ENCODE results near the gene ZSCAN10.
"Not testable (repeated sequence)": the region's sequence is repeated elsewhere in the genome, so short reads cannot be mapped to it uniquely, and the experiment has no call there.

Gene ZSCAN10

DNA sequence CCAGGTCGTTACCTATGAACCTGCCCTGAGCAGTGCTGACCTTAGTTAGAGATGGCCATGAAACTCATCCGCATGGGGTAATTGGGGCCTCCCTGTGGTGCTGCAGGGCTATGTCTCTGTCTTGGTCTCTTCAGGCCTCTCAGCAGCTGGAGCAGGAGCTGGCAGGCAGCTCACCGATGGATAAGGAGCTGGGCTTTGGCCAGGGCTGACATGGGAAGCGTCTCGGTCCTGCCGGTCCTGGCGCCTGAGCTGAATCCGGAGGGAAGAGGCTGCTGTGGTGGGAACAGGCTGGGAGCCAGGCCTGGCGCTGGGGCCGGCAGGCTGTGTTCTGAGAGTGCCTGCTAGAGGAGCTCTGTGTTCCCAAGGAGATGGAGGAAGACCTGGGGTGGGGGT lies 23.6 kb downstream of the ZSCAN10 start:
- H3K27me3 ChIP-seq (ENCODE audit: control insufficient read depth in 1 of 2, insufficient read depth in 2 of 2, low read length in 2 of 2): no peaks in the 10 kb centered on the region
- no peak overlapping the region for H3K9ac ChIP-seq (ENCODE audit: low read length)
- H3K4me3 ChIP-seq (ENCODE audit: low read depth in 1 of 2, low read length in 2 of 2): no peak overlapping the region
- no peak overlapping the region for H3K27ac ChIP-seq (ENCODE audit: low read depth, low read length)
- H3K36me3 ChIP-seq (ENCODE audit: insufficient read depth, low read length): no peaks in the 10 kb centered on the region
- no peaks in the 10 kb centered on the region for H3K4me1 ChIP-seq (ENCODE audit: insufficient read depth, low read length)
- no peaks in the 10 kb centered on the region for H3K9me3 ChIP-seq (ENCODE audit: low read length)

DNA sequence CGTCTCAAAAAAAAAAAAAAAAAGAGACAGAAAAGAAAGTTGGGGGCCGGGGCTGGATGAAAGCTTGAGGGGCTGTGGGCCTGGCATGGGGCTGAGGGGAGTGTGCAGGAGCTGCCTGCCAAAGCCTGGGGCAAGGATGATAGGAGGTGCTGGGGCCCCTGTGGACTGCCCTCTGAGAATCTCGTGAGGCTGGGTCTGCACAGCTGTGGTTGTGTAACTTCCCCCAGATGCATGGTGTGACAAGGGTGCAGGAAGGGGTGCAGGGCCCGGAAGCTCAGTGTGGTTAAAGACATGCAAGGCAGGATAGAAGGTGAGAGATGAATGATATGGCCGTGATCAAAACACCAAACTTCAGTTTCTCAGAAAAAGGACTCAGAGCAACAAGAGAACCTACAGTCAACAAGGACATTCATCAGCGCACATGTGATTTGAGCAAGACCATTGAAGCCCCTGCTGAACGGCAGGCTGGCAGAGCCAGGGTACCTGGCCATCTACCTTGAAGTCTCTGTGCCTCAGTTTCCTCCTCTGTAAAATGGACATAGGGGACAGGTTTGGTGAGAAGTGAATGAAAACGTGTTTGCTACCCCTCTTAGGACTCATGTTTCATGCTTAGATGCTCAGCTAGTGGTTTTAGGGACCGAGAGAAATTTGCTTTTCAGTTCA lies 24.1 kb downstream of the ZSCAN10 start:
- Histone ChIP-seq H3K4me1 (ENCODE audit: insufficient read depth, low read length) (no peaks in the 10 kb centered on the region), H3K9ac (ENCODE audit: low read length) (no peak overlapping the region), H3K27ac (ENCODE audit: low read depth, low read length) (no peak overlapping the region), H3K36me3 (ENCODE audit: insufficient read depth, low read length) (no peaks in the 10 kb centered on the region), H3K4me3 (ENCODE audit: low read depth in 1 of 2, low read length in 2 of 2) (no peak overlapping the region), H3K27me3 (ENCODE audit: control insufficient read depth in 1 of 2, insufficient read depth in 2 of 2, low read length in 2 of 2) (no peaks in the 10 kb centered on the region), H3K9me3 (ENCODE audit: low read length) (no peaks in the 10 kb centered on the region)

DNA sequence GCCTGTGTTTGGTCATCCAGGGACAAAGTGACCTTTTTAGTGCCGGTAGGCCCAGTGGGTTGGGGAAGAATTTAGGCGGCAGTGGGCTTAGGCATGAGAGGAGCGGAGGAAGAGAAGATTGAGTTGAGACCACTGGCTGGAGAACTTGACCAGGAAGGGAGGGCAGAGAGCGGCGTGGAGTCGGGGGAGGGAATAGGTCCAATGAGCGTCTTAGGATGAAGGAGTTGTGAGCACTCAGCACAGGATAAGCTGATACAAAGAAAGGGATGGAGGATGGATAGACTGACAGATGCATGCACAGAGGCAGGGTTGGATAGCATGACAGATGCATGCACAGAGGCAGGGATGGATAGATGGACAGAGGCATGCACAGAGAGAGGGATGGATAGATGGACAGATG lies 25.6 kb downstream of the ZSCAN10 start:
- Histone ChIP-seq H3K4me1 (ENCODE audit: insufficient read depth, low read length) (no peaks in the 10 kb centered on the region), H3K27ac (ENCODE audit: low read depth, low read length) (no peak overlapping the region), H3K36me3 (ENCODE audit: insufficient read depth, low read length) (no peaks in the 10 kb centered on the region), H3K27me3 (ENCODE audit: control insufficient read depth in 1 of 2, insufficient read depth in 2 of 2, low read length in 2 of 2) (no peaks in the 10 kb centered on the region), H3K9me3 (ENCODE audit: low read length) (no peaks in the 10 kb centered on the region), H3K9ac (ENCODE audit: low read length) (no peak overlapping the region), H3K4me3 (ENCODE audit: low read depth in 1 of 2, low read length in 2 of 2) (no peak overlapping the region)

DNA sequence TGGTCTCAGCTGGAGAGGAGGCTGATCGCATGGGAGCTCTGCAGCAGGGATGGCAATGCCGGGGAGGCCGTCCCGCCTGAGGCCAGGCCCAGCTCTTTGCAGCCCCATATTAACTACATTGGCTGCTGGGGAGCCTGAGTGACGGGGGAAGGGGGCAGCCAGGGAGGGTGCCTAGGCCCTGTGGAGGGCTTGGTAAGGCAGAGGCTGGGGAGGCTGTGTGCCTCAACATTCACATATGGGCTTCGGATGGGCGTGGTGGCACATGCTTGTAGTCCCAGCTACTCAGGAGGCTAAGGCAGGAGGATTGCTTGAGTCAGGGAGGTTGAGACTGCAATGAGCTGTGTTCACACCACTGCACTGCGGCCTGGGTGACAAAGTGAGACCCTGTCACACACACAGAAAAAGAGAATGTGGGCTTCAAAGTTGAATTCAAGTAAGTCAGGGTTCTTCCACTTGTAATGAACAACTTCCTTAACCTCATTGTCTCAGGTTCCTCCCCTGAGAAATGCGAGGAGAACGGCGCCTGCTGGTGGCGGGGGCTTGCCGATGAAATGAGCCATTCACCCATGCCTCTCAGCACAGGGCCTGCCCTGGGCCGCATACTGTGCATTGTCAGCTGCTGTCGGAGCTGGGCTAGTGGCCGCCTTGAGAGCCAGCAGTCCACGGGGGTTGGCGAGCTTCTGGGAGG lies 26.4 kb downstream of the ZSCAN10 start:
- H3K9ac ChIP-seq (ENCODE audit: low read length); H3K27me3 ChIP-seq (ENCODE audit: control insufficient read depth in 1 of 2, insufficient read depth in 2 of 2, low read length in 2 of 2); H3K27ac ChIP-seq (ENCODE audit: low read depth, low read length); H3K4me3 ChIP-seq (ENCODE audit: low read depth in 1 of 2, low read length in 2 of 2); H3K9me3 ChIP-seq (ENCODE audit: low read length); H3K36me3 ChIP-seq (ENCODE audit: insufficient read depth, low read length); H3K4me1 ChIP-seq (ENCODE audit: insufficient read depth, low read length): not testable (repeated sequence)

DNA sequence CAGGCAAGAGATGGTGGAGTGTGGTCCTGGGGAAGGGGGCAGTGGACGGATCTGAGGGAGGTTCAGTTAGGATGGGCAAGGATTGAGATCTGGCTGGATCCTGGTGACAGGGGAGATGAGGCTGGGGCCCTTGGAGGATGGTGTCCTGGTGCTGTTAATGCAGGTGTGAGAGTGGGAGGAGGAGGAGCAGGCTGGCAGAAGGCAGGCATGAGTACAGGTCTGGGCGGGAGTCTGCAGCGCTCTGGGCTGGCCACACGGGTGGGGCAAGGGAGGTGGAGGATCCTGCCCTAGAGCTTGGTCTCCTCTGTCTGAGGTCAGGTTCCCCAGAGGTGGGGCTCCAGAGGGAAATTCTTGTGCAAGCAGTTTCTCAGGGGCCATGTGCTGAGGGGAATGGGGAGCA lies 26.9 kb downstream of the ZSCAN10 start:
- not testable (repeated sequence) for H3K27ac ChIP-seq (ENCODE audit: low read depth, low read length); H3K36me3 ChIP-seq (ENCODE audit: insufficient read depth, low read length); H3K9me3 ChIP-seq (ENCODE audit: low read length); H3K4me3 ChIP-seq (ENCODE audit: low read depth in 1 of 2, low read length in 2 of 2); H3K9ac ChIP-seq (ENCODE audit: low read length); H3K4me1 ChIP-seq (ENCODE audit: insufficient read depth, low read length); H3K27me3 ChIP-seq (ENCODE audit: control insufficient read depth in 1 of 2, insufficient read depth in 2 of 2, low read length in 2 of 2)

DNA sequence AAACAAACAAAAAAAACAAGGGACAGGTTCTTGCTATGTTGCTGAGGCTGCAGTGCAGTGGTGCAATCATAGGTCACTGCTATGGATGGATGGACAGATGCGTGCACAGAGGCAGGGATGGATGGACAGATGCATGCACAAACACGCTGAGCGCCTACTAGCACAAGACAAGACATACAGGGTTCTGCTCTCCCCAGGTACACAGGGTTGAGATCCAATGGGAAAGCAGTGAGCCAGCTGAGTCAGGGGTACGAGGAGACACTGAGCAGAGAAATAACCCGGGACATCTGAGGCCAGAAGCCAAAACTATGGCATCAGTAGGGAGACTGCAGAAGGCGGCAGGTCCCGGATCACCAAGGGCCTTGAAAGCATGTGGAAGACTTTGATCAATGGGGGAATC lies 27.4 kb downstream of the ZSCAN10 start:
- H3K9me3 ChIP-seq (ENCODE audit: low read length): no peaks in the 10 kb centered on the region
- H3K27ac ChIP-seq (ENCODE audit: low read depth, low read length): no peak overlapping the region
- no peaks in the 10 kb centered on the region for H3K27me3 ChIP-seq (ENCODE audit: control insufficient read depth in 1 of 2, insufficient read depth in 2 of 2, low read length in 2 of 2)
- no peaks in the 10 kb centered on the region for H3K36me3 ChIP-seq (ENCODE audit: insufficient read depth, low read length)
- H3K9ac ChIP-seq (ENCODE audit: low read length): no peak overlapping the region
- H3K4me1 ChIP-seq (ENCODE audit: insufficient read depth, low read length): no peaks in the 10 kb centered on the region
- no peak overlapping the region for H3K4me3 ChIP-seq (ENCODE audit: low read depth in 1 of 2, low read length in 2 of 2)

DNA sequence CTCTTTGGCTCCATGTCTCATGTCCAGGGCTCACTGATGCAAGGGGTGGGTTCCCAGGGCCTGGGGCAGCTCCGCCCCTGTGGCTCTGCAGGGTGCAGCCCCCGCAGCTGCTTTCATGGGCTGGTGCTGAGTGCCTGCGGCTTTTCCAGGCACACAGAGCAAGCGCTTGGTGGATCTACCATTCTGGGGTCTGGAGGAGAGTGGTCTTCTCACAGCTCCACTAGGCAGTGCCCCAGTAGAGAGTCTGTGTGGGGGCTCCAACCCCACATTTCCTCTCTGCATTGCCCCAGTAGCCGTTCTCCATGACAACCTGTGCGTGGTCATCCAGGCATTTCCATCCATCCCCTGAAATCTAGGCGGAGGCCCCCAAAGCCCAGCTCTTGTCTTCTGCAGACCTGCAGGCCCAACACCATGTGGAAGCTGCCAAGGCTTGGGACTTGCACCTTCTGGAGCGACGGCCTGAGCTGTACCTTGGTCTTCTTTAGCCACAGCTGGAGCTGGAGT lies 28.4 kb downstream of the ZSCAN10 start:
- Histone ChIP-seq H3K27ac (ENCODE audit: low read depth, low read length) (no peak overlapping the region), H3K9me3 (ENCODE audit: low read length) (no peaks in the 10 kb centered on the region), H3K4me3 (ENCODE audit: low read depth in 1 of 2, low read length in 2 of 2) (no peak overlapping the region), H3K27me3 (ENCODE audit: control insufficient read depth in 1 of 2, insufficient read depth in 2 of 2, low read length in 2 of 2) (no peaks in the 10 kb centered on the region), H3K4me1 (ENCODE audit: insufficient read depth, low read length) (no peaks in the 10 kb centered on the region), H3K36me3 (ENCODE audit: insufficient read depth, low read length) (no peaks in the 10 kb centered on the region), H3K9ac (ENCODE audit: low read length) (no peak overlapping the region)

DNA sequence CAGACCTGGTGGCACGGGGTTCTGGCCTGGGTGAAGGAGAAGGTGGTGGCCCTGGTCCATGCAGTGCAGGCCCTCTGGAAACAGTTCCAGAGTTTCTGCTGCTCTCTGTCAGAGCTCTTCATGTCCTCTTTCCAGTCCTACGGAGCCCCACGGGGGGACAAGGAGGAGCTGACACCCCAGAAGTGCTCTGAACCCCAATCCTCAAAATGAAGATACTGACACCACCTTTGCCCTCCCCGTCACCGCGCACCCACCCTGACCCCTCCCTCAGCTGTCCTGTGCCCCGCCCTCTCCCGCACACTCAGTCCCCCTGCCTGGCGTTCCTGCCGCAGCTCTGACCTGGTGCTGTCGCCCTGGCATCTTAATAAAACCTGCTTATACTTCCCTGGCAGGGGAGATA lies 29.9 kb downstream of the ZSCAN10 start:
- not testable (repeated sequence) for H3K4me1 ChIP-seq (ENCODE audit: insufficient read depth, low read length); H3K27me3 ChIP-seq (ENCODE audit: control insufficient read depth in 1 of 2, insufficient read depth in 2 of 2, low read length in 2 of 2); H3K4me3 ChIP-seq (ENCODE audit: low read depth in 1 of 2, low read length in 2 of 2); H3K27ac ChIP-seq (ENCODE audit: low read depth, low read length); H3K36me3 ChIP-seq (ENCODE audit: insufficient read depth, low read length); H3K9me3 ChIP-seq (ENCODE audit: low read length); H3K9ac ChIP-seq (ENCODE audit: low read length)

DNA sequence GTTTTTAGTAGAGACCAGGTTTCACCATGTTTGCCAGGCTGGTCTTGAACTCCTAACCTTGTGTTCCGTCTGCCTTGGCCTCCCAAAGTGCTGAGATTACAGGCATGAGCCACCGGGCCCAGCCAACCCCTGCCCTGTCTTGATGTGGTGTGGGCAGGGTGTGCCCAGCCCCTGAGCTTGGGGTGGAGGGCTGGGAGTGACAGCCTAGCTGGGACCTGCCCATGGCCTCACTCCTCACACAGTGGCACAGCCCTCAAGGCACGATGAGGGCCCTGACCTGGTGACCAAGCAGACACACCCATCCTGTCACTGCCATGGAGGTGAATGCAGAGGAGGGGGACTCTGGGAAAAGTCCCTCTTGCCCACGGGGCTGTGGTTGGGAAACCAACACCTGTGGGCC lies 30.6 kb downstream of the ZSCAN10 start:
- no peak overlapping the region for H3K27ac ChIP-seq (ENCODE audit: low read depth, low read length)
- peaks cover 6% of the 10 kb centered on the region for H3K4me1 ChIP-seq (ENCODE audit: insufficient read depth, low read length)
- no peak overlapping the region for H3K4me3 ChIP-seq (ENCODE audit: low read depth in 1 of 2, low read length in 2 of 2)
- no peak overlapping the region for H3K9ac ChIP-seq (ENCODE audit: low read length)
- no peaks in the 10 kb centered on the region for H3K36me3 ChIP-seq (ENCODE audit: insufficient read depth, low read length)
- no peaks in the 10 kb centered on the region for H3K9me3 ChIP-seq (ENCODE audit: low read length)
- no peaks in the 10 kb centered on the region for H3K27me3 ChIP-seq (ENCODE audit: control insufficient read depth in 1 of 2, insufficient read depth in 2 of 2, low read length in 2 of 2)

DNA sequence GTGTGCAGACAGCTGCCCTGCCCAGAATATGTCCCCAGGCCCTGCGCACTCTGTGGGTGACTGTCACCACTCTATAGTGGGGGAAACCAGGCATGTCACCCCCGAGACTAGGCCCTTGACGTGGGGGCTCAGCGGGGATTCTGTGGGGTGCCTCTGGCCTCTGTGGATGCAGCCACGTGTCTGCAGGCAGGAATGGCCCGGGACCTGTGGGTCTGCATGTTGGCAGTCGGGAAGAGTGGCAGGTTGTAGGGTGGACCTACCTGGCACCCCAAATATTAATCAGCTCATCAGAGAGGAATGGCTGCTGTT lies 32.7 kb downstream of the ZSCAN10 start:
- Histone ChIP-seq H3K4me3 (ENCODE audit: low read depth in 1 of 2, low read length in 2 of 2) (peak overlapping the region; percentile 27 to 50), H3K9ac (ENCODE audit: low read length) (no peak overlapping the region), H3K27ac (ENCODE audit: low read depth, low read length) (no peak overlapping the region)

DNA sequence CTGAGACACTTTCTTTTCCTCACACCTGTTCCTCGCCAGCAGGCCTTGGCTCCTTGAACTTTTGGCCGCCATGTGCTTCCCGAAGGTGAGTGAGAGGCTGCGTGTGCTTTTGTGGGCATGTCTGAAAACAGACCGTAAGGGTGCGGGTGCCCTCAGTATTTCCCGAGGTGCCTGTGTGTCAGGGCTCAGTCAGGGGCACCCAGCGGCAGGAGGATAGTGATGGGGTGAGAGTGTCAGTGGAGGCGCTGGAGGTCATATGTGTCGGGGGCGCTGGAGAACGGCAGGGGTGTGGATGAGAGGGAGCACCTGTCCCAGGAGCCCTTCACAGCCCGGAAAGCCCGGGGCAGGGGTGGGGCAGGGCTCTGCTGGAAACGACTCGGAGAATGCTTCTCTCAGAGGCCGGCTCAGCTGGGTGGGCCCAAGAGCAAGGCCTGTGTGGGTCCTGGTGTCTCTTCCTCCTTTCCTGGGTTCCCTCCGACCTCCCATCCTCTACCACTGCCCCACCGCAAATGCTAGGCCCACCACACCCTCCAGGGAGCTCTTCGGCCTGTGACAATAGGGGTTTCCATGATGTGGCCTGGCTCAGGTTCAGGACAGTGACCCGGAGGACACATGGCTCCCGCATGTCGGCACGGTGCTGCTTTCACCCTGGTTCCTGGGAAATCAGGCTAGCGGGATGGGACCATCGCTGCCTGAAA lies 33.2 kb downstream of the ZSCAN10 start:
- Histone ChIP-seq H3K4me3 (ENCODE audit: low read depth in 1 of 2, low read length in 2 of 2) (peak overlapping the region; percentile 27 to 50), H3K36me3 (ENCODE audit: insufficient read depth, low read length) (no peaks in the 10 kb centered on the region), H3K27ac (ENCODE audit: low read depth, low read length) (peak overlapping the region; percentile 14), H3K27me3 (ENCODE audit: control insufficient read depth in 1 of 2, insufficient read depth in 2 of 2, low read length in 2 of 2) (no peaks in the 10 kb centered on the region), H3K4me1 (ENCODE audit: insufficient read depth, low read length) (peaks cover 6% of the 10 kb centered on the region), H3K9me3 (ENCODE audit: low read length) (no peaks in the 10 kb centered on the region), H3K9ac (ENCODE audit: low read length) (peak overlapping the region; percentile 30)

More for the DNA sequence above, 32.7 kb downstream of the ZSCAN10 start:
- Histone ChIP-seq H3K36me3 (ENCODE audit: insufficient read depth, low read length) (no peaks in the 10 kb centered on the region), H3K9me3 (ENCODE audit: low read length) (no peaks in the 10 kb centered on the region), H3K27me3 (ENCODE audit: control insufficient read depth in 1 of 2, insufficient read depth in 2 of 2, low read length in 2 of 2) (no peaks in the 10 kb centered on the region), H3K4me1 (ENCODE audit: insufficient read depth, low read length) (peaks cover 6% of the 10 kb centered on the region)

Measured in muscle layer of colon (tissue), 2 donors.